ENCODE data around the gene BCOR.

The BCOR gene

DNA sequence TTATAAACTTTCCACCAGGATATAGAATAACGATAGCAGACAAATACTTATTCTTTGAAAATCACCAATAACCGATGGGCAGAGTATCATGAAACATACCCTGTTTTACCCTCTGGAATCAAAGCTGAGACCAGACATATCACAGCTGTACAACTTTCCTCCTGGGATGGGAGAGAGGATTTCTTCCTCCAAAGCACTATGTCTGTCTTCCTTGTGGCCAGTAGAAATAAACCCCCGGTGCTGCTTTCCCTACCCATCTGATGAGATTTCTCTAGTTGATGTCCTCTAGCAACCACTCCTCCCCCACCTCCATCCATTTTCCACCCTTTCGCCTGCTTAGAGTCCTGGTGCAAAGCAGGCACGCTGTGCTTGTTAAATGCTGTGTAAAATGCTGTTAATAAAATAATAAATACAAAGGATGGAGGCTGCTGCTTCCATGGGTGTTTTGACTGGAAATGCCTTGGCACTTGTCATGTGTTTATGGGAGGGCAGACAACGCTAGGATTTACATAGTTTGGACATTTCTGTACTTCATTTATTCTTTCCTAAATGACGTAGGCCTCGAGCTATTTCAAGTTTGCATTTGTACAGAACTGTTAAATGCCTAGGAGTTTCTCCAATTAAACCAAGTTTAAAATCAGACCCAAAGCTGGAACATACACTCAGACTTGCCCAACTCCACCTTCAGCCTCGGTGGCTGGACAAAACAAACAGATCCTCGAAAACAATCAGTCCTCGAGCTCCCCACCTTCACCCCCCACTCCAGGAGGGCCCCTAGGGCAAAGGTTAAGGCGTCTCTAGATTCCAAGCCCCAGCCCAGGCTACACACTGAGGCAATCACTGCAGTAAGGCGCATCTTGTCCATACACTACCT is 10.1 kb downstream of the BCOR start:
- no peak for ATAC-seq

DNA sequence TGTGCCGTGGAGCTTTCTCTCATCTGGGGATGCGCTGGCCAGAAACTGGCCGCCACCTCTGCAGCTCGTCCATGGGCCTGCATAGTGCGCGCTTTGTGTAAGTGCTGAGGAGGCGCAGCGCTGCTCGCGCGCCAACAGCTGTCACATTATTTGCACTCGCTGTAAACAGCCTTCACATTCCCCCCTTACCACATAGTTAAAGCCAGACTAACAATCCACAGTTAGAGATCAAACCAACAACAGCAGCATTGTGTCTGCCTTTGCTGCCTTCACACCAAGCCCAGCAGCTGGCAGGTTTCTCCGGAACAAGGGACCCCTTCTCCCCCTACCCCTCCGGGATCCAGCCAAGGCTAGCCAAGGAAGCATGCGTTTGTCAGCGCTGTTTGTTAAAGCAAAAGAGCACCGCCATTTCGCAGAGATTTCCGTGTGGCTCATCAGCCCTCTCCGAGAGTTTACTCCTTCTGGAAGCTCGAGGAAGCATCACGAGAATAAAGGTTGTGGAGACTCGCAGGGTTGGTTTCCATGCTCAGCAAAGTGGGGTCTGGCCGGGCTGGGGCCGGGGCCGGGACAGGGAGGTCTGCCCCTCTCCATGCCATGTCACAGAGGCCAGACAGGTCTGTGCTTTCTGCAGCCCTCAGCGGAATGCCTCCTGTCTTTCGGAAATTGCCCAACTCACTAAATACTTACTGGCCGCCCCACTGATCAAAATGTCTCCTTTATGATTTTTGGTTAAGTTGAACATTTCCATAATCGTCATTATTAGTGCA is 11.0 kb downstream of the BCOR start:
- TF ChIP-seq, protein P1, sequence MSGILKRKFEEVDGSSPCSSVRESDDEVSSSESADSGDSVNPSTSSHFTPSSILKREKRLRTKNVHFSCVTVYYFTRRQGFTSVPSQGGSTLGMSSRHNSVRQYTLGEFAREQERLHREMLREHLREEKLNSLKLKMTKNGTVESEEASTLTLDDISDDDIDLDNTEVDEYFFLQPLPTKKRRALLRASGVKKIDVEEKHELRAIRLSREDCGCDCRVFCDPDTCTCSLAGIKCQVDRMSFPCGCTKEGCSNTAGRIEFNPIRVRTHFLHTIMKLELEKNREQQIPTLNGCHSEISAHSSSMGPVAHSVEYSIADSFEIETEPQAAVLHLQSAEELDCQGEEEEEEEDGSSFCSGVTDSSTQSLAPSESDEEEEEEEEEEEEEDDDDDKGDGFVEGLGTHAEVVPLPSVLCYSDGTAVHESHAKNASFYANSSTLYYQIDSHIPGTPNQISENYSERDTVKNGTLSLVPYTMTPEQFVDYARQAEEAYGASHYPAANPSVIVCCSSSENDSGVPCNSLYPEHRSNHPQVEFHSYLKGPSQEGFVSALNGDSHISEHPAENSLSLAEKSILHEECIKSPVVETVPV (CRISPR knock-in tag; IDR thresholded peaks at IDR 0.05): no peak
- TF ChIP-seq ZNF70 (CRISPR knock-in tag; IDR thresholded peaks at IDR 0.05) (no peak), CSDC2 (CRISPR knock-in tag; IDR thresholded peaks at IDR 0.05) (no peak), TOX (CRISPR knock-in tag; IDR thresholded peaks at IDR 0.05; ENCODE audit: borderline replicate concordance) (no peak), ZFP30 (CRISPR knock-in tag; IDR thresholded peaks at IDR 0.05) (no peak), ZNF8 (CRISPR knock-in tag; IDR thresholded peaks at IDR 0.05) (no peak), ZFP3 (CRISPR knock-in tag; IDR thresholded peaks at IDR 0.05) (no peak)
- TF ChIP-seq, protein P2, sequence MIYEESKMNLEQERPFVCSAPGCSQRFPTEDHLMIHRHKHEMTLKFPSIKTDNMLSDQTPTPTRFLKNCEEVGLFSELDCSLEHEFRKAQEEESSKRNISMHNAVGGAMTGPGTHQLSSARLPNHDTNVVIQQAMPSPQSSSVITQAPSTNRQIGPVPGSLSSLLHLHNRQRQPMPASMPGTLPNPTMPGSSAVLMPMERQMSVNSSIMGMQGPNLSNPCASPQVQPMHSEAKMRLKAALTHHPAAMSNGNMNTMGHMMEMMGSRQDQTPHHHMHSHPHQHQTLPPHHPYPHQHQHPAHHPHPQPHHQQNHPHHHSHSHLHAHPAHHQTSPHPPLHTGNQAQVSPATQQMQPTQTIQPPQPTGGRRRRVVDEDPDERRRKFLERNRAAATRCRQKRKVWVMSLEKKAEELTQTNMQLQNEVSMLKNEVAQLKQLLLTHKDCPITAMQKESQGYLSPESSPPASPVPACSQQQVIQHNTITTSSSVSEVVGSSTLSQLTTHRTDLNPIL (CRISPR knock-in tag; IDR thresholded peaks at IDR 0.05; ENCODE audit: low read depth): no peak
- ATAC-seq: no peak

More for the DNA sequence above, 10.1 kb downstream of the BCOR start:
- TF ChIP-seq ZFP3 (CRISPR knock-in tag; IDR thresholded peaks at IDR 0.05) (no peak), GLIS3 (CRISPR knock-in tag; IDR thresholded peaks at IDR 0.05) (no peak), ESRRG (CRISPR knock-in tag; IDR thresholded peaks at IDR 0.05) (no peak), BACH2 (CRISPR knock-in tag; IDR thresholded peaks at IDR 0.05; ENCODE audit: borderline replicate concordance) (no peak)
- TF ChIP-seq, protein P2 (CRISPR knock-in tag; IDR thresholded peaks at IDR 0.05; ENCODE audit: low read depth): no peak
- TF ChIP-seq, protein P1 (CRISPR knock-in tag; IDR thresholded peaks at IDR 0.05): no peak
- TF ChIP-seq, protein P3, sequence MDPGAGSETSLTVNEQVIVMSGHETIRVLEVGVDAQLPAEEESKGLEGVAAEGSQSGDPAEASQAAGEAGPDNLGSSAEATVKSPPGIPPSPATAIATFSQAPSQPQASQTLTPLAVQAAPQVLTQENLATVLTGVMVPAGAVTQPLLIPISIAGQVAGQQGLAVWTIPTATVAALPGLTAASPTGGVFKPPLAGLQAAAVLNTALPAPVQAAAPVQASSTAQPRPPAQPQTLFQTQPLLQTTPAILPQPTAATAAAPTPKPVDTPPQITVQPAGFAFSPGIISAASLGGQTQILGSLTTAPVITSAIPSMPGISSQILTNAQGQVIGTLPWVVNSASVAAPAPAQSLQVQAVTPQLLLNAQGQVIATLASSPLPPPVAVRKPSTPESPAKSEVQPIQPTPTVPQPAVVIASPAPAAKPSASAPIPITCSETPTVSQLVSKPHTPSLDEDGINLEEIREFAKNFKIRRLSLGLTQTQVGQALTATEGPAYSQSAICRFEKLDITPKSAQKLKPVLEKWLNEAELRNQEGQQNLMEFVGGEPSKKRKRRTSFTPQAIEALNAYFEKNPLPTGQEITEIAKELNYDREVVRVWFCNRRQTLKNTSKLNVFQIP (CRISPR knock-in tag; IDR thresholded peaks at IDR 0.05; ENCODE audit: borderline replicate concordance, low read depth): no peak

DNA sequence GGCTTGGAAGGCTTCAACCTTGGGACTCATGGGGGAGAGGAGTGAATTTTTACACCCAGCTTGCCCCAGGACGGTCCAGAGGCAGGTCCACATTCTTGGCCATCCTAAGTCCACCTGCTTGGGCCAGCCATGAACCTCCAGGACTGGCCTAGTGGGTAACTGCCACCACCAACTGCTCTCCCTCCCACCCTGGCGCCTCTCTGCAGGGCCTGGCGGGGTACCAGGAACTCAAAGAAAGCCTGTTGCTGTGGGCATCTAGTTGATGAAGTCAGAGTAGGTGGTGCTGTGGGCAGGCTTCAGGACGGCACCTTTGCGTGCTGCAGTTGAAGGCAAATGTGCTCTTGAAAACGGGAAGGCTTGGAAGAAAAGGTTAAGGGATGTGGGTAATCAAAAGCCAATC is 12.0 kb downstream of the BCOR start:
- TF ChIP-seq, protein P4, sequence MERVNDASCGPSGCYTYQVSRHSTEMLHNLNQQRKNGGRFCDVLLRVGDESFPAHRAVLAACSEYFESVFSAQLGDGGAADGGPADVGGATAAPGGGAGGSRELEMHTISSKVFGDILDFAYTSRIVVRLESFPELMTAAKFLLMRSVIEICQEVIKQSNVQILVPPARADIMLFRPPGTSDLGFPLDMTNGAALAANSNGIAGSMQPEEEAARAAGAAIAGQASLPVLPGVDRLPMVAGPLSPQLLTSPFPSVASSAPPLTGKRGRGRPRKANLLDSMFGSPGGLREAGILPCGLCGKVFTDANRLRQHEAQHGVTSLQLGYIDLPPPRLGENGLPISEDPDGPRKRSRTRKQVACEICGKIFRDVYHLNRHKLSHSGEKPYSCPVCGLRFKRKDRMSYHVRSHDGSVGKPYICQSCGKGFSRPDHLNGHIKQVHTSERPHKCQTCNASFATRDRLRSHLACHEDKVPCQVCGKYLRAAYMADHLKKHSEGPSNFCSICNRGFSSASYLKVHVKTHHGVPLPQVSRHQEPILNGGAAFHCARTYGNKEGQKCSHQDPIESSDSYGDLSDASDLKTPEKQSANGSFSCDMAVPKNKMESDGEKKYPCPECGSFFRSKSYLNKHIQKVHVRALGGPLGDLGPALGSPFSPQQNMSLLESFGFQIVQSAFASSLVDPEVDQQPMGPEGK (CRISPR knock-in tag; IDR thresholded peaks at IDR 0.05; ENCODE audit: borderline replicate concordance): no peak
- no peak for TF ChIP-seq BACH2 (CRISPR knock-in tag; IDR thresholded peaks at IDR 0.05; ENCODE audit: borderline replicate concordance)

DNA sequence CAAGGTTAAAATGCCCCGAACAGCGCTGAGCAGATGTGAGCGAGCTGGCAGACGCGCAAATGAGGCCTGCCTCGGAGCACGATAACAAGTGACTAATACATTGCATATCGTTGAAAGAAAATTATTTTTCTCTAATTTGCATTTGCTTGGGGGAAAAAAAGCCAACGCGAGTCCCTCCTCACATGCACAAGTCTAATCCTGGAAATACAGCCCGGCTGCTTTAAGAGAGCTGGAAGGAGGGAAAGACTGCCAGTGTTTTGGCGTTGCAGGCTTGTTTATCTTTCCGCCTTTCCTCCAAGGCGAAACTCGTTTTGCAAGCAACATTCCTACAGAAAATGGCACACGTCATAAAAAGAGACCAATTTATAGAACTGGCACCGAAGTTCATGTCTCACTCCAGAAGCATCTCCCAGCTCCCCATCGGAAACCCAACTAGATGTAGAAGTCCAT is 12.6 kb downstream of the BCOR start:
- TF ChIP-seq, protein P5, sequence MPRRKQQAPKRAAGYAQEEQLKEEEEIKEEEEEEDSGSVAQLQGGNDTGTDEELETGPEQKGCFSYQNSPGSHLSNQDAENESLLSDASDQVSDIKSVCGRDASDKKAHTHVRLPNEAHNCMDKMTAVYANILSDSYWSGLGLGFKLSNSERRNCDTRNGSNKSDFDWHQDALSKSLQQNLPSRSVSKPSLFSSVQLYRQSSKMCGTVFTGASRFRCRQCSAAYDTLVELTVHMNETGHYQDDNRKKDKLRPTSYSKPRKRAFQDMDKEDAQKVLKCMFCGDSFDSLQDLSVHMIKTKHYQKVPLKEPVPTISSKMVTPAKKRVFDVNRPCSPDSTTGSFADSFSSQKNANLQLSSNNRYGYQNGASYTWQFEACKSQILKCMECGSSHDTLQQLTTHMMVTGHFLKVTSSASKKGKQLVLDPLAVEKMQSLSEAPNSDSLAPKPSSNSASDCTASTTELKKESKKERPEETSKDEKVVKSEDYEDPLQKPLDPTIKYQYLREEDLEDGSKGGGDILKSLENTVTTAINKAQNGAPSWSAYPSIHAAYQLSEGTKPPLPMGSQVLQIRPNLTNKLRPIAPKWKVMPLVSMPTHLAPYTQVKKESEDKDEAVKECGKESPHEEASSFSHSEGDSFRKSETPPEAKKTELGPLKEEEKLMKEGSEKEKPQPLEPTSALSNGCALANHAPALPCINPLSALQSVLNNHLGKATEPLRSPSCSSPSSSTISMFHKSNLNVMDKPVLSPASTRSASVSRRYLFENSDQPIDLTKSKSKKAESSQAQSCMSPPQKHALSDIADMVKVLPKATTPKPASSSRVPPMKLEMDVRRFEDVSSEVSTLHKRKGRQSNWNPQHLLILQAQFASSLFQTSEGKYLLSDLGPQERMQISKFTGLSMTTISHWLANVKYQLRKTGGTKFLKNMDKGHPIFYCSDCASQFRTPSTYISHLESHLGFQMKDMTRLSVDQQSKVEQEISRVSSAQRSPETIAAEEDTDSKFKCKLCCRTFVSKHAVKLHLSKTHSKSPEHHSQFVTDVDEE (CRISPR knock-in tag; IDR thresholded peaks at IDR 0.05): no peak
- TF ChIP-seq RARB (CRISPR knock-in tag; IDR thresholded peaks at IDR 0.05): no peak
- TF ChIP-seq ISL1 (CRISPR knock-in tag; IDR thresholded peaks at IDR 0.05): no peak
- TF ChIP-seq ESRRG (CRISPR knock-in tag; IDR thresholded peaks at IDR 0.05): no peak
- no peak for TF ChIP-seq CSDC2 (CRISPR knock-in tag; IDR thresholded peaks at IDR 0.05)
- TF ChIP-seq TCF4 (CRISPR knock-in tag; IDR thresholded peaks at IDR 0.05; ENCODE audit: borderline replicate concordance): no peak
- no peak for TF ChIP-seq BACH2 (CRISPR knock-in tag; IDR thresholded peaks at IDR 0.05; ENCODE audit: borderline replicate concordance)
- TF ChIP-seq ZFP30 (CRISPR knock-in tag; IDR thresholded peaks at IDR 0.05): no peak
- TF ChIP-seq SNAI2 (CRISPR knock-in tag; IDR thresholded peaks at IDR 0.05): no peak
- peak; percentile 35 for ATAC-seq

More for the DNA sequence above, 12.0 kb downstream of the BCOR start:
- no peak; the same call in 2 of the 3 replicates for ATAC-seq

Measured in SK-N-SH treated with all-trans-retinoic acid at 6 μM for 48 hours (cell line).